SK-N-SH treated with all-trans-retinoic acid at 6 μM for 48 hours (cell line): ENCODE data around the gene ANKRD40CL.

ENCODE experiments used
- ATAC-seq: fragments of 200-7000 bp; cut with Tn5 transposase; 3 replicates; pipeline ENCODE4 v1.9.1; 2020; ENCODE audit warnings: mild to moderate bottlenecking, moderate library complexity
- ARNTL ChIP-seq: fragments of 450-650 bp; formaldehyde crosslinking; IDR thresholded peaks from 2 replicates; pipeline ENCODE4 v1.5.0; 2020; ENCODE audit warnings: low read depth, mild to moderate bottlenecking, moderate library complexity, borderline replicate concordance
- BACH2 ChIP-seq: fragments of 250-450 bp; sonication (Bioruptor Pico); IDR thresholded peaks from 2 replicates; pipeline ENCODE4 v1.9.0; 2021; ENCODE audit warnings: mild to moderate bottlenecking, borderline replicate concordance
- CREB5 ChIP-seq: fragments of 250-450 bp; sonication (Bioruptor Pico); IDR thresholded peaks from 2 replicates; pipeline ENCODE4 v1.5.1; 2020; ENCODE audit warnings: low read depth, mild to moderate bottlenecking, moderate library complexity
- CSDC2 ChIP-seq: fragments of 250-450 bp; sonication (Bioruptor Pico); IDR thresholded peaks from 2 replicates; pipeline ENCODE4 v1.5.0; 2020; ENCODE audit warnings: mild to moderate bottlenecking, moderate library complexity
- CSRNP3 ChIP-seq: fragments of 250-450 bp; sonication (Bioruptor Pico); IDR thresholded peaks from 2 replicates; pipeline ENCODE4 v1.5.1; 2021; ENCODE audit warnings: mild to moderate bottlenecking, moderate library complexity
- ESRRG ChIP-seq: fragments of 250-450 bp; sonication (Bioruptor Pico); IDR thresholded peaks from 2 replicates; pipeline ENCODE4 v1.6.1; 2021; ENCODE audit warnings: mild to moderate bottlenecking
- GLIS3 ChIP-seq: fragments of 250-450 bp; sonication (Bioruptor Pico); IDR thresholded peaks from 2 replicates; pipeline ENCODE4 v1.5.0; 2020; ENCODE audit warnings: mild to moderate bottlenecking, moderate library complexity
- ISL1 ChIP-seq: fragments of 250-450 bp; sonication (Bioruptor Pico); IDR thresholded peaks from 2 replicates; pipeline ENCODE4 v2.1.2; 2022; ENCODE audit warnings: mild to moderate bottlenecking, moderate library complexity
- OSR1 ChIP-seq: fragments of 250-450 bp; sonication (Bioruptor Pico); IDR thresholded peaks from 2 replicates; pipeline ENCODE4 v1.8.0; 2022; ENCODE audit warnings: moderate library complexity, mild to moderate bottlenecking, inconsistent platforms
- PATZ1 ChIP-seq: fragments of 250-450 bp; sonication (Bioruptor Pico); IDR thresholded peaks from 2 replicates; pipeline ENCODE4 v1.8.0; 2020; ENCODE audit warnings: mild to moderate bottlenecking, moderate library complexity, borderline replicate concordance
- POU6F1 ChIP-seq: fragments of 250-450 bp; sonication (Bioruptor Pico); IDR thresholded peaks from 2 replicates; pipeline ENCODE4 v1.8.0; 2021; ENCODE audit warnings: low read depth, mild to moderate bottlenecking, moderate library complexity, borderline replicate concordance
- PPARA ChIP-seq: fragments of 250-450 bp; sonication (Bioruptor Pico); IDR thresholded peaks from 2 replicates; pipeline ENCODE4 v1.5.0; 2020; ENCODE audit warnings: mild to moderate bottlenecking, borderline replicate concordance
- RARB ChIP-seq: fragments of 250-450 bp; sonication (Bioruptor Pico); IDR thresholded peaks from 2 replicates; pipeline ENCODE4 v1.8.0; 2021; ENCODE audit warnings: mild to moderate bottlenecking, moderate library complexity
- SNAI2 ChIP-seq: fragments of 250-450 bp; sonication (Bioruptor Pico); IDR thresholded peaks from 2 replicates; pipeline ENCODE4 v1.5.0; 2020; ENCODE audit warnings: mild to moderate bottlenecking, moderate library complexity
- TOX ChIP-seq: fragments of 250-450 bp; sonication (Bioruptor Pico); IDR thresholded peaks from 2 replicates; pipeline ENCODE4 v1.8.0; 2021; ENCODE audit warnings: mild to moderate bottlenecking, moderate library complexity, borderline replicate concordance
- TSHZ2 ChIP-seq: fragments of 250-450 bp; sonication (Bioruptor Pico); IDR thresholded peaks from 2 replicates; pipeline ENCODE4 v1.5.0; 2020; ENCODE audit warnings: mild to moderate bottlenecking, moderate library complexity
- ZC3H10 ChIP-seq: fragments of 250-450 bp; sonication (Bioruptor Pico); IDR thresholded peaks from 2 replicates; pipeline ENCODE4 v1.5.1; 2021; ENCODE audit warnings: mild to moderate bottlenecking, moderate library complexity
- ZFP3 ChIP-seq: fragments of 250-450 bp; sonication (Bioruptor Pico); IDR thresholded peaks from 2 replicates; pipeline ENCODE4 v1.5.0; 2020; ENCODE audit warnings: mild to moderate bottlenecking, moderate library complexity
- ZFP30 ChIP-seq: fragments of 450-650 bp; formaldehyde crosslinking; IDR thresholded peaks from 2 replicates; pipeline ENCODE4 v1.5.0; 2022; ENCODE audit warnings: mild to moderate bottlenecking, moderate library complexity
- ZNF565 ChIP-seq: fragments of 450-650 bp; formaldehyde crosslinking; conservative IDR thresholded peaks from 2 replicates; pipeline ENCODE4 v1.5.0; 2020; ENCODE audit warnings: low read depth, mild to moderate bottlenecking, moderate library complexity
- ZNF70 ChIP-seq: fragments of 450-650 bp; formaldehyde crosslinking; IDR thresholded peaks from 2 replicates; pipeline ENCODE4 v1.5.0; 2020; ENCODE audit warnings: mild to moderate bottlenecking, moderate library complexity
- ZNF8 ChIP-seq: fragments of 450-650 bp; formaldehyde crosslinking; IDR thresholded peaks from 2 replicates; pipeline ENCODE4 v1.5.0; 2020; ENCODE audit warnings: mild to moderate bottlenecking, moderate library complexity

ANKRD40CL gene

GRCh38 chr17:50792132-50792531 lies 24.8 kb upstream of the ANKRD40CL start:
- TF ChIP-seq CSDC2 (CRISPR knock-in tag): no peak
- no peak for TF ChIP-seq BACH2 (CRISPR knock-in tag)
- TF ChIP-seq CSRNP3 (CRISPR knock-in tag): no peak
- no peak for TF ChIP-seq PATZ1 (CRISPR knock-in tag)
- no peak for TF ChIP-seq TSHZ2 (CRISPR knock-in tag)
- TF ChIP-seq ESRRG (CRISPR knock-in tag): no peak
- no peak for TF ChIP-seq ISL1
- TF ChIP-seq PPARA: no peak
- no peak for TF ChIP-seq OSR1 (CRISPR knock-in tag)
- no peak for TF ChIP-seq POU6F1
- TF ChIP-seq ARNTL: no peak
- TF ChIP-seq CREB5 (CRISPR knock-in tag): no peak
- no peak for TF ChIP-seq ZNF8 (CRISPR knock-in tag)
- no peak for TF ChIP-seq RARB (CRISPR knock-in tag)
- no peak for TF ChIP-seq ZNF565 (CRISPR knock-in tag)
- TF ChIP-seq ZNF70: no peak
- TF ChIP-seq SNAI2 (CRISPR knock-in tag): no peak
- TF ChIP-seq ZC3H10 (CRISPR knock-in tag): no peak
- TF ChIP-seq GLIS3 (CRISPR knock-in tag): no peak
- TF ChIP-seq ZFP3 (CRISPR knock-in tag): no peak
- no peak for ATAC-seq

- no peak for ATAC-seq
- TF ChIP-seq ZNF70: no peak
- TF ChIP-seq BACH2 (CRISPR knock-in tag): no peak
- TF ChIP-seq SNAI2 (CRISPR knock-in tag): no peak
- no peak for TF ChIP-seq CREB5 (CRISPR knock-in tag)
- no peak for TF ChIP-seq ZFP30 (CRISPR knock-in tag)
- TF ChIP-seq ESRRG (CRISPR knock-in tag): no peak
- no peak for TF ChIP-seq TOX (CRISPR knock-in tag)
- no peak for TF ChIP-seq TSHZ2 (CRISPR knock-in tag)
- no peak for TF ChIP-seq OSR1 (CRISPR knock-in tag)
- no peak for TF ChIP-seq ARNTL
- TF ChIP-seq CSDC2 (CRISPR knock-in tag): no peak
- TF ChIP-seq RARB (CRISPR knock-in tag): no peak
- TF ChIP-seq POU6F1: no peak
- TF ChIP-seq ISL1: no peak
- TF ChIP-seq ZC3H10 (CRISPR knock-in tag): no peak
- TF ChIP-seq PATZ1 (CRISPR knock-in tag): no peak
These were observed 23.3 kb upstream of the ANKRD40CL start for GRCh38 chr17:50790618-50791017.
